Endodermal cell (in vitro differentiated cells): ENCODE results near the gene CCDC152. TPM values are rescaled to one million over a fixed set of nuclear protein-coding genes. Genes with fewer than 3 reads are reported as not detected.

Experiments
- DNase-seq: peaks from one replicate; pipeline ENCODE4 v3.0.0-alpha.2; 2017
- H3K27ac ChIP-seq: 2 replicates; pipeline ENCODE4 v1.5.1; 2013; ENCODE audit warnings: mild to moderate bottlenecking, low read depth, low read length, moderate library complexity
- H3K27me3 ChIP-seq: 2 replicates; pipeline ENCODE4 v1.6.1; 2013; ENCODE audit warnings: mild to moderate bottlenecking, low read length, moderate library complexity; ENCODE audit not compliant: insufficient read depth, control insufficient read depth, poor library complexity, severe bottlenecking
- H3K36me3 ChIP-seq: 2 replicates; pipeline ENCODE4 v1.7.0; 2013; ENCODE audit warnings: mild to moderate bottlenecking, low read length, moderate library complexity; ENCODE audit not compliant: control insufficient read depth, insufficient read depth
- H3K4me1 ChIP-seq: one replicate; pipeline ENCODE4 v1.7.0; 2013; ENCODE audit warnings: low read length; ENCODE audit not compliant: control insufficient read depth, insufficient read depth
- H3K4me3 ChIP-seq: 2 replicates; pipeline ENCODE4 v1.5.1; 2013; ENCODE audit warnings: mild to moderate bottlenecking, low read length, moderate library complexity
- H3K9ac ChIP-seq: 2 replicates; pipeline ENCODE4 v1.6.1; 2013; ENCODE audit warnings: mild to moderate bottlenecking, low read length, moderate library complexity; ENCODE audit not compliant: poor library complexity, severe bottlenecking; ENCODE audit errors: extremely low read depth
- H3K9me3 ChIP-seq: 2 replicates; pipeline ENCODE4 v1.6.1; 2013; ENCODE audit warnings: mild to moderate bottlenecking, low read length, moderate library complexity; ENCODE audit not compliant: control insufficient read depth
- H3K27ac Mint-ChIP-seq: 2 replicates; pipeline ENCODE4 v1.8.0; 2020; ENCODE audit warnings: mixed read lengths
- H3K27me3 Mint-ChIP-seq: 2 replicates; pipeline ENCODE4 v1.8.0; 2021; ENCODE audit warnings: mild to moderate bottlenecking, mixed read lengths; ENCODE audit not compliant: insufficient read depth
- H3K36me3 Mint-ChIP-seq: 2 replicates; pipeline ENCODE4 v1.8.0; 2020; ENCODE audit warnings: low read depth, mixed read lengths
- H3K4me1 Mint-ChIP-seq: 2 replicates; pipeline ENCODE4 v1.8.0; 2020; ENCODE audit warnings: mixed read lengths
- H3K4me3 Mint-ChIP-seq: 2 replicates; pipeline ENCODE4 v1.8.0; 2020; ENCODE audit warnings: mild to moderate bottlenecking, moderate library complexity, mixed read lengths
- H3K9me3 Mint-ChIP-seq: 2 replicates; pipeline ENCODE4 v1.8.0; 2020; ENCODE audit warnings: mild to moderate bottlenecking, mixed read lengths
- WGBS, 2 experiments: methylation state at CpG; one replicate each; pipeline versions ENCODE4 v1.1.5 to v1.1.7; 2013; ENCODE audit warnings: missing lambda C conversion rate in 2 of 2, mixed read lengths in 1 of 2; ENCODE audit not compliant: insufficient coverage in 1 of 2, insufficient read length in 1 of 2; 5-methylcytosine and 5-hydroxymethylcytosine counted together
- total RNA-seq, 2 donors: library from RNA; stranded (reverse); fragmentation: NEBNext Ultra II Directional in 1 of 2; extraction: Animal tissue kit (Norgen Biotek cat#: 25700) in 1 of 2; gene quantifications; 2 replicates in 1 of 2; 3 replicates in 1 of 2; pipeline ENCODE4 v1.2.1, GENCODE V29; 2021
- TF ChIP-seq, protein P1 (sequence below): fragments of 200-600 bp; sonication (generic); conservative IDR thresholded peaks from 2 replicates; pipeline ENCODE4 v1.5.0; 2021; ENCODE audit warnings: antibody characterized with exemption, mild to moderate bottlenecking

The CCDC152 gene
- total RNA-seq, 2 donors from 2014 or later = 4.7 to 13.9 TPM

DNA sequence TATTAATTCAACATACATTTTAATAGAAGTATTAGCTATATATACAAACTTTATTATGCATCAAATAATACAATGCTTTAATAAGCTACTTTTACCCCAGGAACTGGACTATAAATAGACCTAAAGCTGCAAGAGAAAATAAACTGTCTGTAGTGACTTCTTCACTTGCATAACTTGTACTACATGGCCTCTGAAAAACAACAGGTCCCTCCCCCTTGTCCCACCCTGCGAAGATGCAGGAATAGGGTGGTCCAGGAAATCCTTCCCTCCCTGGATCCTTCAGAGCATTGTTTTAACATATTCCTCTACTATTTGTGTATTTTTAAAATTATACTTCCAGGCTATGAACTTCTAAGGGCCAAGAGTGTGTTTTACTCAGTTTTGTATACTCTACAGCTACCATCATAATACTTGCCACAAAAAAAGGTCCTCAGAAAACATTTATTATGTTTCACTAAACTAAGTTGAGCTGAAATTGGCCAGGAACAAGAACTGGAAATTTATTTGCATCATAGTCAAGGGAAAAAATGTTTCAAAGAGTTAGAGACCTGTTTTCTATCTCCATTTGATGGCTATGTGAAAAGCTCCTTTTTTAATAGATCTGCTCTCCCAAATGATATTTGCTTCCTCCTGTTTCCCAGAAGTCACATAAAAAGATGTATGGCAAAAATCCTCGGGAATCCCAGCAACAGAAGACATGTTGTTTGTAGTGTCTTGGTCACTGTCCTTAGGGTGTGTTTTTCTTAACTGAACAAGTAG is 70.3 kb downstream of the CCDC152 start:
- Histone ChIP-seq H3K27me3 (no peaks in the 10 kb centered on the region), H3K4me1 (no peaks in the 10 kb centered on the region), H3K36me3 (no peaks in the 10 kb centered on the region), H3K9ac (no peak overlapping the region), H3K4me3 (no peak overlapping the region), H3K27ac (no peak overlapping the region), H3K9me3 (no peaks in the 10 kb centered on the region)
- Mint-ChIP-seq H3K4me1 (no peaks in the 10 kb centered on the region), H3K4me3 (no peak overlapping the region), H3K36me3 (no peaks in the 10 kb centered on the region), H3K27me3 (peaks cover 1% of the 10 kb centered on the region), H3K9me3 (no peaks in the 10 kb centered on the region), H3K27ac (no peak overlapping the region)
- no peak for DNase-seq
- 82 to 100% methylated on average over 1 to 2 of the region's 2 CpGs for WGBS, 2 experiments
- TF ChIP-seq, protein P1, sequence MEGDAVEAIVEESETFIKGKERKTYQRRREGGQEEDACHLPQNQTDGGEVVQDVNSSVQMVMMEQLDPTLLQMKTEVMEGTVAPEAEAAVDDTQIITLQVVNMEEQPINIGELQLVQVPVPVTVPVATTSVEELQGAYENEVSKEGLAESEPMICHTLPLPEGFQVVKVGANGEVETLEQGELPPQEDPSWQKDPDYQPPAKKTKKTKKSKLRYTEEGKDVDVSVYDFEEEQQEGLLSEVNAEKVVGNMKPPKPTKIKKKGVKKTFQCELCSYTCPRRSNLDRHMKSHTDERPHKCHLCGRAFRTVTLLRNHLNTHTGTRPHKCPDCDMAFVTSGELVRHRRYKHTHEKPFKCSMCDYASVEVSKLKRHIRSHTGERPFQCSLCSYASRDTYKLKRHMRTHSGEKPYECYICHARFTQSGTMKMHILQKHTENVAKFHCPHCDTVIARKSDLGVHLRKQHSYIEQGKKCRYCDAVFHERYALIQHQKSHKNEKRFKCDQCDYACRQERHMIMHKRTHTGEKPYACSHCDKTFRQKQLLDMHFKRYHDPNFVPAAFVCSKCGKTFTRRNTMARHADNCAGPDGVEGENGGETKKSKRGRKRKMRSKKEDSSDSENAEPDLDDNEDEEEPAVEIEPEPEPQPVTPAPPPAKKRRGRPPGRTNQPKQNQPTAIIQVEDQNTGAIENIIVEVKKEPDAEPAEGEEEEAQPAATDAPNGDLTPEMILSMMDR = no peak

DNA sequence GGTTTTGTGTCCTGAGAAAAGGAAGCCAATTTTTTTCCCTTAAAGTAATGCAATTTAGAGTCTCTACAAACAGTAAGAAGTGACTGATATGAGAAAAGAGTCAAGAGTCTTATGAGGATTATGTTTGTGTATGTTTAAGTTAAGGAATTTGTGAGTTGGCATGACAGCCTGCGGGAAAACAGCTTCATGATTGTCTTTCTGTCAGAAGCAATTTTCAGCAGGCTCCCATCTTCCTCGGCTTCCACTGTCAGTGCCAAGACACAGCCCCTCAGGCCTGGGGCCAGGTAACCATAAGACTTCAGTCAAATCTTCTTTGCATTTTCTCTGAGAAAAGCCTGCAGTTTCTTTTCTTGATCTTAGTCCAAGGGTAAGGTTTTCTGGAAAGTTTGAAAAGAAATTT is 72.1 kb downstream of the CCDC152 start:
- H3K4me3 Mint-ChIP-seq = no peak overlapping the region
- Histone ChIP-seq H3K27me3 (no peaks in the 10 kb centered on the region), H3K36me3 (no peaks in the 10 kb centered on the region), H3K4me3 (no peak overlapping the region), H3K9ac (no peak overlapping the region), H3K9me3 (no peaks in the 10 kb centered on the region), H3K27ac (no peak overlapping the region), H3K4me1 (no peaks in the 10 kb centered on the region)
- H3K36me3 Mint-ChIP-seq = no peaks in the 10 kb centered on the region
- WGBS, 2 experiments = 86 to 93% methylated on average over 1 to 2 of the region's 2 CpGs
- H3K4me1 Mint-ChIP-seq = no peaks in the 10 kb centered on the region
- peaks cover 1% of the 10 kb centered on the region for H3K27me3 Mint-ChIP-seq
- DNase-seq = no peak
- peaks cover under 1% of the 10 kb centered on the region for H3K9me3 Mint-ChIP-seq
- TF ChIP-seq, protein P1 = no peak
- no peak overlapping the region for H3K27ac Mint-ChIP-seq

DNA sequence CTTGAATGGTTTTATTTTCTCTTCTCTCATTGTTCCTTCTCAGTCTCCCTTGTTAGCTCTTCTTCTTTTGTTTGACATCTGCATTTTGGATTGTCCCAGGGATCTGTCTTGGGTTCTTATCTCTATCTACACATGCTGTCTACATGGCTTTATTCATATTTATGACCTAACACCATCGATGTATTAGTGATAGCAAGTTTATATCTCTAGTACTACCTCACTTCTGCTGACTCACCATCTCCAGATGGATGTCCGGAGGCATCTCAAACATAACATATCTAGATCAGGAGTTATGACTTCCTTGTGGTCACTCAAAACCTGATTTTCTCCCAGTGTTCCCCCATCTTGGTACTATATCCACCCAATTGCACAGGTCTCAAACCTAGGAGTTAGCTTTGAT is 74.3 kb downstream of the CCDC152 start:
- Mint-ChIP-seq H3K36me3 (no peaks in the 10 kb centered on the region), H3K27ac (no peak overlapping the region), H3K27me3 (no peaks in the 10 kb centered on the region), H3K4me1 (no peaks in the 10 kb centered on the region), H3K9me3 (peaks cover 23% of the 10 kb centered on the region), H3K4me3 (no peak overlapping the region)
- no peak overlapping the region for H3K9ac ChIP-seq
- H3K4me3 ChIP-seq = no peak overlapping the region
- no peaks in the 10 kb centered on the region for H3K36me3 ChIP-seq
- H3K9me3 ChIP-seq = no peaks in the 10 kb centered on the region
- no peaks in the 10 kb centered on the region for H3K4me1 ChIP-seq
- H3K27me3 ChIP-seq = no peaks in the 10 kb centered on the region
- TF ChIP-seq, protein P1 = no peak
- WGBS, 2 experiments = 89 to 100% methylated on average over 1 to 2 of the region's 2 CpGs
- DNase-seq = no peak
- H3K27ac ChIP-seq = no peak overlapping the region
